Fibroblast of skin of left biceps (primary cell): ENCODE data around the gene NPC1L1.
A peak's percentile ranks its signal among the peaks of the same experiment; 100 is the strongest.

Experiments
- DNase-seq, 2 experiments: peaks; one replicate each; pipeline ENCODE4 v3.0.0-alpha.2; 2013; ENCODE audit warnings: low read depth in 2 of 2

NPC1L1 gene, protein sequence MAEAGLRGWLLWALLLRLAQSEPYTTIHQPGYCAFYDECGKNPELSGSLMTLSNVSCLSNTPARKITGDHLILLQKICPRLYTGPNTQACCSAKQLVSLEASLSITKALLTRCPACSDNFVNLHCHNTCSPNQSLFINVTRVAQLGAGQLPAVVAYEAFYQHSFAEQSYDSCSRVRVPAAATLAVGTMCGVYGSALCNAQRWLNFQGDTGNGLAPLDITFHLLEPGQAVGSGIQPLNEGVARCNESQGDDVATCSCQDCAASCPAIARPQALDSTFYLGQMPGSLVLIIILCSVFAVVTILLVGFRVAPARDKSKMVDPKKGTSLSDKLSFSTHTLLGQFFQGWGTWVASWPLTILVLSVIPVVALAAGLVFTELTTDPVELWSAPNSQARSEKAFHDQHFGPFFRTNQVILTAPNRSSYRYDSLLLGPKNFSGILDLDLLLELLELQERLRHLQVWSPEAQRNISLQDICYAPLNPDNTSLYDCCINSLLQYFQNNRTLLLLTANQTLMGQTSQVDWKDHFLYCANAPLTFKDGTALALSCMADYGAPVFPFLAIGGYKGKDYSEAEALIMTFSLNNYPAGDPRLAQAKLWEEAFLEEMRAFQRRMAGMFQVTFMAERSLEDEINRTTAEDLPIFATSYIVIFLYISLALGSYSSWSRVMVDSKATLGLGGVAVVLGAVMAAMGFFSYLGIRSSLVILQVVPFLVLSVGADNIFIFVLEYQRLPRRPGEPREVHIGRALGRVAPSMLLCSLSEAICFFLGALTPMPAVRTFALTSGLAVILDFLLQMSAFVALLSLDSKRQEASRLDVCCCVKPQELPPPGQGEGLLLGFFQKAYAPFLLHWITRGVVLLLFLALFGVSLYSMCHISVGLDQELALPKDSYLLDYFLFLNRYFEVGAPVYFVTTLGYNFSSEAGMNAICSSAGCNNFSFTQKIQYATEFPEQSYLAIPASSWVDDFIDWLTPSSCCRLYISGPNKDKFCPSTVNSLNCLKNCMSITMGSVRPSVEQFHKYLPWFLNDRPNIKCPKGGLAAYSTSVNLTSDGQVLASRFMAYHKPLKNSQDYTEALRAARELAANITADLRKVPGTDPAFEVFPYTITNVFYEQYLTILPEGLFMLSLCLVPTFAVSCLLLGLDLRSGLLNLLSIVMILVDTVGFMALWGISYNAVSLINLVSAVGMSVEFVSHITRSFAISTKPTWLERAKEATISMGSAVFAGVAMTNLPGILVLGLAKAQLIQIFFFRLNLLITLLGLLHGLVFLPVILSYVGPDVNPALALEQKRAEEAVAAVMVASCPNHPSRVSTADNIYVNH (N-terminal part only)

DNA sequence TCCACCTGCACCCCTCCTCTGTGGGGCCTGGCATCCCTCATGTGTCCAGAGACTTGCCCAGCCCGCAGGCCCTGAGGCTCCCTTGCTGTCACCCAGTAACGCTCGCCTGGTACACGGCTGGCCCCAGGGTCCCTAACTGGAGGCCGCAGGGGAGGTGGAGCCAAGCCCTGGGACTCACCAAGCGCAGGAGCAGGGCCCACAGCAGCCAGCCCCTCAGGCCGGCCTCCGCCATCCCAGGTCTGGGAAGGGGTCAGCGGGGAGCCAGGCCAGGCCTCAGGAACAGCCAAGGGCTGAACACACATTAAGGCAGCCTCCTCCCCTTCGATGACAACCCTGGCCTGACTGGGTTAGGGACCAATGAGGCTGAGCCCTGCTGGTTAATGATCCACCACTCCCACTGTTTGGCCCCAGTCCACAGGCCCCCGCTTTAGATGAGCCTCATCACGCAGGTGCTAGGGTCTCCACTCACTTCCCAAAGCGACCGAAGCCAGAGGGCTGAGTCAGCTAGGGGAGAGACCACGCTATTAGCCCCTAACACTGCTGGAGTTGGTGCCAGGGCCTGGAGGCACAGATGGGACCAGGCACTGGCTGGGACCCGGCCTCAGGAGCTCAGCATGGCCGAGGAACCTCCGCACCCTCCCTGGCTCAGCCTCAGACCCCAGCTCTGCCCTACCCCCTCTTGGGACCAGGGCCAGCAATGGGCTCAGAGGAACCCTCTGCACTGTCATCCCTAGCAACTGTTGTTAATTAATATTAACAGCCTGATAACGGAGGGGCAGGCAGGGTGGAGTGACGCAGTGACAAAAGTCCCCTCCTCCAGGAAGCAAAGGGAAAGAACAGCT is at the start of gene NPC1L1:
Gene NPC1L1 (minus strand): TSS at position 303 of the 842 bp plus-strand sequence. CDS start 71 bp downstream, at position 232.
- DNase-seq: no peak

DNA sequence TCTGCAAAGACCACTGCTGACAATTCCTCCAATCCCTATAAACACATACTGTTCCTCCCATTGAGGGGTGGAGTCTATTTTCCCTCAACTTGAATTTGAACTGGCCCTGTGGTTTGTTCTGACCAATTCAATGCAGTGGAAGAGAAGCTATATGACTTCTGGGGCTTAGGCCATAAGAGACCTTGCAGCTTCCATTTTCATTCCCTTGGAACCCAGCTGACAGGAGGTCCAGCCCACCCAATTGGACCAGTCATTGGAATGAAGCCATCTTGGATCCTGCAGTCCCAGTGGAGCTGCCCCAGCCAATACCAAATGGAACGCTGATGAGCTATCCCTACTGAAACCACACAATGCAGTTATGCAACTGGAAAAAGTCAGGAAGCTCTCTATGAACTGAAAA is 49.8 kb upstream of the NPC1L1 start:
- DNase-seq: no peak

GRCh38 chr7:44587843-44588711 is 46.9 kb upstream of the NPC1L1 start:
- peak; percentile 32 to 35 for DNase-seq

DNA sequence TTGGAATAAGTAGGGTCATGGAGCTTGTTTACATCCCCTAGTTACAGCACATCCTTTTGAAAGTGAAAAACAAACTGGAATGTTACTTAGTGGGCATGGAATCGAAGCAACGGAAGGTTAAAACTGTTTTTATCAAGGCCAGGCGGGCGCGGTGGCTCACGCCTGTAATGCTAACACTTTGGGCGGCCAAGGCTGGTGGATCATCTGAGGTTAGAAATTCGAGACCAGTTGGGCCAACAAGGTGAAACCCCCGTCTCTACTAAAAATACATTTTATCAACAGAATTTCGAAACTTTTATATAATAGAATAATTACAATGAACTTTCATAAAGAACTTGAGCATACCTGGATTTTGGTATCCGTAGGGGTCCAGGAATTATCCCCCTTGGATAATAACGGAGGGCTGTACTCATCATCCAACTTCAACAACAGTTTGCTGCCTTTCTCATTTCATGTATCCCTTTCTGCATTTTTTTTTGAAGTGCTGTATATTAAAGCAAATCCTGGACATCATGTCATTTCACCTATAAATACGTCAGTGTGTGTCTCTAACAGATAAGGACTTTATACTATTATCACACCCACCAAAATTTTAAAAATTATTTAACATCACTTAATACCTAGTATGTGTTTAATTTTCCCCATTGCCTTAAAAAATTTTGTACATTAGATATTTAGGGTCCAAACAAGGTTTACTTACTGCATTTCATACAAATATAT is 42.2 kb upstream of the NPC1L1 start:
- DNase-seq: no peak

DNA sequence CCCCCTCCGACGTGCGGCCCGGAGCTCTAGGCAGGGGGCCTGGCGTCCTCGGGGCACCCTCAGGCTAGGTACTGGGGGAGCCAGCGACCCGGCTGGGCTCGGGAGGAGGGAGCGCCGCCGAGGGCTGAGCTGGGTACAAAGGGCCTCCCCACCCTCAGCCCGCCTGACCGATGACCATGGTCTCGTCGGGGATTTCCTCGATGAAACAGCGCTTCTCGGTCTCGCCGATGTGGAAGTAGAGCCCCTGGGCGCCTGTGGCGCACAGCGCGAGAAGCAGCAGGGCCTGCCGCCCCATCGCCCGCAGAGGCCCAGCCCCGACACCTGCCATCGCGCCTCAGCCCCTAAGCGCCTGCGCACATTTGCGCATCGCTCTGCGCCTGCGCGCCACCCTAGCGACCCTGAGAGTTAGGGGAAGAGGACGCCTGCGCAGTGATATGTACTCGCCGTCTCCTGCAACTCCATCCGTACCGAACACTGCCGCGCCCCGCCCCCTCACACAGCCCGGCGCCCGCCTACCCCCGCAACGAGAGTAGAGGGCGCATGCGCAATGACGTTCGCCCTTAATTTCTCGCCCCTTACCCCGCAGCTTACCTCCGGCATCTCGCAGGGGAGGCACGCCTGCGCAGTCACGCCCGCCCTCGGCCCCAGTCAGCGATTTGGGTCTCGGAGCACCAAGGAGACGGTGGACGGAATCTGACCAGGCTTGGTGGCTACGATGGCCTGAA is 40.9 kb upstream of the NPC1L1 start, which contains the start of gene TMED4:
Gene TMED4 (minus strand): TSS at position 353 of the 725 bp plus-strand sequence. CDS start 25 bp downstream, at position 328.
- DNase-seq: peak; percentile 95 to 96

DNA sequence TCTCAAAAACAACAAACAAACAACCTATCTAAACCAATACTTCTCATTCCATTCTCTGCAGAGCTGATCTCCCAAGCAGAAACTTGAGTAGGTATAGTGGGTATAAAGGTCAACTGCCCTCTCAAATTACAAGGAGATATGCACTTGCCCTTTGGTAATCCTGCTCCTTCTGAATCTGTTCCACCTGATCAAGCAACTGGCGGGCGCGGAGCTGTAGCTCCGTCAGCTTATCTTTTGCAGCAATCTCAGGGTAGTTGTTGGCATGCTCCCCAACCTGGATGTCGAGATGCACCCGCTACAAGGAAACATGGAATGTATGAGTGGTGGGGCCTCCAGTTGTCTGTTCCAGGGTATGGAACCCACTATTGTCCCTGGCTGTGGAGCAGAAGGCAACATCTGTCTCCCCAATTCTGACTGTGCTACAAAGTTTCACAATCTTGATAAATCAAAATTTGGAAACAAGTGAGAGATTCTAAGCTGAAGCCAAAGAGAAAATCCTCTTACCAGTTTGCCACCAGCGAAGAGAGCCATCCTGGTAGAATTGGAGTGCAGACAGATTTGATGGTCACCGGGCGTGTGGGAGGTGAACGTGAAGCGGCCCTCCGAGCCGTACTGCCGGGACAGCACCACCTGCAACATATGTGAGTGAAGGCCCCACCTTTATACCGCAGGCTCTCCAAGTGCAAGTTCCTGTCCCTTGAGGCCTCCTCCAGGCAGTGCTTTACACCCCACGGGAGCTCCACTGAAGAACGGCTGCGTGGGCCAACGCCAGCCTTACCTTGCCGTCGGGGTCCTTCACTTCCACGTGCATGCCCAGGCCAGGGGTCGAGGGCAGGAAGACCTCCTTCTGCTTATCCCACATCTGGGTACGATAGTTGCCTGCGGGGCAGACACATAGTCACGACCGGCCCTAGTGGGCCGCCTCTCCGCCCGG is 40.1 kb upstream of the NPC1L1 start:
- DNase-seq: no peak

DNA sequence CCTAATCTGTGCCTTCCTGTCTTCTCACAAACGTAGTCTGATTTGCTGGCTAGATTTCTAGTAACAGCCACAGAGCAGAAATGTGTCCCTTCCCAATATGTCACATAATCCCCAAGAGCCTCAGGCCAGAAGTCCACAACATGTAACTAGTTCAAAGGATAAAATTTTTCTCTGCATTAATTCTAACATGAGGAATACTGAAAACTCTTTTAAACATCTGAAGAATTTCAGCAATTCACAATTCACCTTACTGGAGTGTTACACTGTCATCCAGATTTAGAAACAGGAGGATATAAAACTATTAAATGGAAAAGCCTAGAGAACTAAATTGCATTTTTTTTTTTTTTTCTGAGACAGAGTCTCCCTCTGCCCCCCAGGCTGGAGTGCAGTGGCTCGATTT is 35.1 kb upstream of the NPC1L1 start:
- DNase-seq: no peak

DNA sequence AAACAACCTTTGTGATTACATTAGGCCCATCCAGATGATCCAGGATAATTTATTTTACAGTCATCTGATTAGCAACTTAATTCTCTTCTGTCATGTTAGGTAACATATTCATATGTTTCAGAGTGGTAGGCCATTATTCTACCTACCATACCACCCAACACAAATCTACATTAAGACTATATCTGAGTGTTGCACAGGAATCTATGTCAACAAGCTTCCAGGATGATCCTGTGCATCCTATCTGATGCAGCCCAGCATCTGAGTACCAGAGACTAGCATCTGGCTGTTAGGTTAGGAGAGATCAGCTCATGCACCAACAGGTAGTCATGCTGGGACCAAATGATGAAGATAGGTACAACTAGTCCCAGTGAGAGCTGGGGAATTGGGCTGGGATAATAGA is 33.9 kb upstream of the NPC1L1 start:
- DNase-seq: no peak

- DNase-seq: no peak
Measured at GRCh38 chr7:44574287-44574872, 33.2 kb upstream of the NPC1L1 start.

DNA sequence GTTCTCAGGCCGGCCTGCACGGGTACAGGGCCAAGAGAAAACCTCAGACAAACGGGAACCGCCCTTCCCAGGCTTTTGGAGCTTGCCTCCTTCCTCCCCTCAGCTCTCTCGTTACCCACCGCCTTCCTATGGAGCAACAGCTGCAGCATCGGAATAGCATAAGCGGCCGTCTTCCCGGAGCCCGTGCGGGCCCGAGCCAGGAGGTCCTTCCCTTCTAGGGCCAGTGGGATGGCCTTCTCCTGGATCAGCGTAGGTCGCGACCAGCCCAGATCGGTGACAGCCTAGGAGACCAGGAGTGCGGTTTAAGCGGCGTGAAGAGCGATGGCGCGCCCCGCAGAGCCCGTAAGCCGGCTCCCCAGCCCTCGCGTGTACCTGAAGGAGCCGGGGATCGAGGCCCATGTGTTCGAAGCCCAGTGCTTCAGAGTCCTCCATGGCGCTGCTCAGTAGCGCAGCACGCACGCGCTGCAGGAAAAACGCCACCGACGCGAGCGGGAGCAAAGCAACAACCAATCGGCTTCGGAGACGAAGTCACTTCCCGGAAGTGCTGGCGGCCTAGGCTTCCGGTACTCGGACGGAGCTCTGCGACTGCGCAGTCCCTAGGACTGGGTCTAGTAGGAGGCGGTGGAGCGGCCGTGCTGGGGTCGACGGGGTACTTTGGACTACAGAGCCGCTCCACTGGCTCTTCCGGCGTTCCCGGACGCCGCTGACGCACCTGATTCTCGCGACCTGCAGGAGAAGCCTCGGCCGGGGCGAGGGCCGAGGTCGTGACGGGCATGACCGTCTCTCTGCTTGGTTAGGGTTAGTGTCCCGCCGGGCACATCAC is 32.5 kb upstream of the NPC1L1 start, which contains the start of gene DDX56:
Gene DDX56 (minus strand): TSS at position 445 of the 823 bp plus-strand sequence. CDS start 13 bp downstream, at position 432.
- peak; percentile 78 for DNase-seq

- no peak for DNase-seq
Measured at GRCh38 chr7:44572771-44573170, 31.6 kb upstream of the NPC1L1 start.

DNA sequence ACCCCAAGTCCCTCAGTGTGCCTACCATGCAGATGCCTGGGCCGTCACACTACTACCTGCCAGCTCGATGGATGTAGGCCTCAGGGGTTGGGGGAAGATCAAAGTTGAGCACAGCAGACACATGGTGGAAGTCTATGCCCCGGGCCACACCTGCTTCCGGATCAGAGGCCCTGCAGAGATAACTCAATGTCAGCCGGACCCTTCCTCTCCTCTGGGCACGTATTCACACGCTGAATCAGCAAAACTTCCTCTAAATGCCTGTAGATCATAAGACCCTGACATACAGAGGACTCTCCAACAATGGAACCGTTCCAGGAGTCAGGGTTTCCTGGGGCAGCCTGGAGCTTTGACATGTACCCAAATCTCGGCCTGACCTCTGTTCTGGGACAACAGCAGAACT is 28.8 kb upstream of the NPC1L1 start:
- no peak for DNase-seq

- no peak for DNase-seq
Measured at GRCh38 chr7:44568771-44569560, 27.8 kb upstream of the NPC1L1 start.

- DNase-seq: no peak
Measured at GRCh38 chr7:44567884-44568283, 26.8 kb upstream of the NPC1L1 start.

DNA sequence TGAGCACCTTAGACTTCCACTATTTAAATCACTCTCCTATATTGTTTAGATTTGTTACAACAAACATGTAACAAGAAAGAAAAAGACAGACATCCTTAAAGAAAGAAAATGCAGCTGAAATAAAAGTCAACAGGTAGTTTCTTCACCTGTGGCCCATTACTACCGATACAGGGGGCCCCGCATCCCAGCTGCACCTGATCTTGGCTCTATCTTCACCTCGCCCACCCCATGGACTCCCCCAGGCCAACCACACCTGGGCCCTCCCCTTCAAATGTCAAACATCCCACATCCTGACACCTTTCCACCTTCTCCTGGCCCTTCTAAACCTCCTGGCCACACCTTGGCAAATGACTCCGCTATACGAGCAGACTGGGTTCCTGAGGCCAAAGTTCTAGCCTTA is 25.6 kb upstream of the NPC1L1 start:
- DNase-seq: no peak
